A549 (cell line): ENCODE results near the gene THEMIS. TPM values are rescaled to one million over a fixed set of nuclear protein-coding genes. Genes with fewer than 3 reads are reported as not detected.

Experiments used
- ATAC-seq, 2 experiments: fragments of 200-7000 bp in 1 of 2; fragments of >200 bp in 1 of 2; cut with Nextera tagmentation in 1 of 2; cut with Tn5 transposase in 1 of 2; 3 replicates each; pipeline versions ENCODE4 v1.8.0 to v1.9.1; 2018 to 2020; ENCODE audit warnings: mild to moderate bottlenecking in 1 of 2, moderate library complexity in 1 of 2
- CTCF ChIA-PET: fragments of 300-600 bp; sonication (Branson Sonifier 250); formaldehyde crosslinking; extraction: SDS; loops from one replicate; lab custom pipeline; 2021; ENCODE audit warnings: antibody characterized with exemption, inconsistent platforms; lab: Yijun Ruan, JAX
- POLR2A ChIA-PET: fragments of 350-600 bp; formaldehyde crosslinking; extraction: SDS; loops from one replicate; lab custom pipeline; 2021; ENCODE audit warnings: antibody characterized with exemption, inconsistent platforms; lab: Yijun Ruan, JAX
- DNase-seq, 2 experiments: peaks; one replicate each; pipeline versions ENCODE4 v3.0.0 to v3.0.0-alpha.2; 2011 to 2016; ENCODE audit warnings: low read depth in 1 of 2, low spot score in 1 of 2
- FAIRE-seq: peaks from 2 replicates; lab custom pipeline; 2011; peaks lifted over from hg19 to GRCh38; lab: Jason Lieb, UNC
- H3K27ac ChIP-seq, 2 experiments: fragments of >200 bp; sonication (Bioruptor Twin); formaldehyde crosslinking; 3 replicates each; pipeline ENCODE4 v1.5.1; 2016 to 2017
- H3K4me1 ChIP-seq: fragments of >200 bp; sonication (Bioruptor Twin); formaldehyde crosslinking; 3 replicates; pipeline ENCODE4 v1.6.1; 2016
- H3K4me2 ChIP-seq: fragments of >200 bp; sonication (Bioruptor Twin); formaldehyde crosslinking; 3 replicates; pipeline ENCODE4 v1.6.1; 2016
- H3K4me3 ChIP-seq: fragments of >200 bp; sonication (Bioruptor Twin); formaldehyde crosslinking; 3 replicates; pipeline ENCODE4 v1.5.1; 2016
- H3K9me3 ChIP-seq: fragments of >200 bp; sonication (Bioruptor Twin); formaldehyde crosslinking; 3 replicates; pipeline ENCODE4 v1.6.1; 2016
- BCL3 ChIP-seq: fragments of >200 bp; sonication (Bioruptor Twin); formaldehyde crosslinking; IDR thresholded peaks from 3 replicates; pipeline ENCODE4 v1.6.1; 2016
- BHLHE40 ChIP-seq: IDR thresholded peaks from 2 replicates; pipeline ENCODE4 v1.6.1; 2012; ENCODE audit warnings: low read depth, low read length, inconsistent platforms
- CBX2 ChIP-seq: fragments of 200-600 bp; sonication (generic); IDR thresholded peaks from 2 replicates; pipeline ENCODE4 v1.6.1; 2016; ENCODE audit warnings: low read depth, mild to moderate bottlenecking, borderline replicate concordance
- CBX8 ChIP-seq: fragments of 200-600 bp; sonication (generic); IDR thresholded peaks from 2 replicates; pipeline ENCODE4 v1.6.1; 2016
- CEBPB ChIP-seq, 2 experiments: fragments of >200 bp in 1 of 2; sonication (Bioruptor Twin) in 1 of 2; formaldehyde crosslinking in 1 of 2; IDR thresholded peaks; 2 replicates each; pipeline ENCODE4 v1.6.1; 2012 to 2016
- CHD4 ChIP-seq: fragments of 200-600 bp; sonication (generic); IDR thresholded peaks from 2 replicates; pipeline ENCODE4 v1.6.1; 2016; ENCODE audit warnings: antibody characterized with exemption, mild to moderate bottlenecking, borderline replicate concordance
- FOSB ChIP-seq: fragments of 250-450 bp; sonication (Bioruptor Pico); IDR thresholded peaks from 2 replicates; pipeline ENCODE4 v1.5.0; 2020; ENCODE audit warnings: mild to moderate bottlenecking, moderate library complexity
- FOSL2 ChIP-seq, 2 experiments: fragments of 450-650 bp in 1 of 2; fragments of >200 bp in 1 of 2; sonication (Bioruptor Twin) in 1 of 2; formaldehyde crosslinking; IDR thresholded peaks; 2 replicates each; pipeline versions ENCODE4 v1.5.0 to v1.6.1; 2016 to 2020; ENCODE audit warnings: mild to moderate bottlenecking in 1 of 2, moderate library complexity in 1 of 2
- FOXS1 ChIP-seq: fragments of 250-450 bp; sonication (Bioruptor Pico); IDR thresholded peaks from 2 replicates; pipeline ENCODE4 v1.5.0; 2020; ENCODE audit warnings: mild to moderate bottlenecking, moderate library complexity
- GATA3 ChIP-seq: IDR thresholded peaks from 2 replicates; pipeline ENCODE4 v1.6.1; 2012; ENCODE audit warnings: borderline replicate concordance
- HDAC2 ChIP-seq: fragments of 200-600 bp; sonication (generic); IDR thresholded peaks from 2 replicates; pipeline ENCODE4 v1.6.1; 2016
- HOXA7 ChIP-seq: fragments of 250-450 bp; sonication (Bioruptor Pico); IDR thresholded peaks from 2 replicates; pipeline ENCODE4 v1.5.0; 2020; ENCODE audit warnings: mild to moderate bottlenecking, moderate library complexity
- HOXB5 ChIP-seq: fragments of 250-450 bp; sonication (Bioruptor Pico); IDR thresholded peaks from 2 replicates; pipeline ENCODE4 v1.5.0; 2020; ENCODE audit warnings: mild to moderate bottlenecking, moderate library complexity
- KDM1A ChIP-seq: fragments of 200-600 bp; sonication (generic); IDR thresholded peaks from 2 replicates; pipeline ENCODE4 v1.6.1; 2016; ENCODE audit warnings: low read depth, mild to moderate bottlenecking
- KDM5A ChIP-seq: fragments of 200-600 bp; sonication (generic); IDR thresholded peaks from 2 replicates; pipeline ENCODE4 v1.6.1; 2016; ENCODE audit warnings: antibody characterized with exemption, mild to moderate bottlenecking
- MAX ChIP-seq: IDR thresholded peaks from 2 replicates; pipeline ENCODE4 v1.6.1; 2012
- MYC ChIP-seq: IDR thresholded peaks from 2 replicates; pipeline ENCODE4 v1.6.1; 2012; ENCODE audit warnings: mild to moderate bottlenecking, inconsistent platforms, low read length, improper control_type of control experiment, borderline replicate concordance
- PHF8 ChIP-seq: fragments of 200-600 bp; sonication (generic); IDR thresholded peaks from 2 replicates; pipeline ENCODE4 v1.6.1; 2016; ENCODE audit warnings: low read depth, mild to moderate bottlenecking, antibody characterized with exemption, moderate library complexity, borderline replicate concordance
- POLR2AphosphoS2 ChIP-seq: conservative IDR thresholded peaks from 2 replicates; pipeline ENCODE4 v1.6.1; 2012; ENCODE audit warnings: low read length, improper control_type of control experiment, inconsistent platforms
- RCOR1 ChIP-seq: fragments of 150-350 bp; IDR thresholded peaks from 2 replicates; pipeline ENCODE4 v1.6.1; 2014; ENCODE audit warnings: antibody characterized with exemption, low read length, low read depth
- TP53 ChIP-seq: fragments of 250-450 bp; sonication (Bioruptor Pico); IDR thresholded peaks from 2 replicates; pipeline ENCODE4 v1.5.0; 2021; ENCODE audit warnings: mild to moderate bottlenecking, moderate library complexity
- USF2 ChIP-seq: fragments of 450-650 bp; IDR thresholded peaks from 2 replicates; pipeline ENCODE4 v1.6.1; 2014; ENCODE audit warnings: antibody characterized with exemption
- ZNF302 ChIP-seq: fragments of 250-450 bp; sonication (Bioruptor Pico); IDR thresholded peaks from 2 replicates; pipeline ENCODE4 v1.9.0; 2021; ENCODE audit warnings: inconsistent platforms, mild to moderate bottlenecking, moderate library complexity
- WGBS: methylation state at CpG from one replicate; pipeline ENCODE4 v1.1.6; 2017; ENCODE audit errors: missing lambda C conversion rate; 5-methylcytosine and 5-hydroxymethylcytosine counted together
- polyA plus RNA-seq, 4 experiments: library from polyadenylated mRNA; depleted of rRNA in 3 of 4; stranded (reverse); fragments of >200 nt; fragmentation: RNase III in 1 of 4; extraction: RNeasy Plus Mini Kit Qiagen cat#74134 plus additional on column Dnase treatment in 1 of 4; gene quantifications; 2 replicates in 3 of 4; 3 replicates in 1 of 4; pipeline ENCODE4 v1.2.3, GENCODE V29; 2011 to 2017
- TF ChIP-seq, protein P1 (sequence below): fragments of >200 bp; sonication (Bioruptor Twin); formaldehyde crosslinking; IDR thresholded peaks from 3 replicates; pipeline ENCODE4 v1.5.1; 2016
- TF ChIP-seq, protein P2 (sequence below): IDR thresholded peaks from 2 replicates; pipeline ENCODE4 v1.6.1; 2012; ENCODE audit warnings: low read depth, borderline replicate concordance
- TF ChIP-seq, protein P3 (sequence below): fragments of 250-450 bp; sonication (Bioruptor Pico); IDR thresholded peaks from 2 replicates; pipeline ENCODE4 v1.5.0; 2021; ENCODE audit warnings: mild to moderate bottlenecking, moderate library complexity, borderline replicate concordance

Gene THEMIS
- polyA plus RNA-seq, 2 of the 4 experiments (the other 2 are of a cell fraction) = not detected

- TF ChIP-seq MAX (no peak), CBX8 (no peak), RCOR1 (no peak), MYC (no peak), KDM5A (no peak)
- TF ChIP-seq, protein P1, sequence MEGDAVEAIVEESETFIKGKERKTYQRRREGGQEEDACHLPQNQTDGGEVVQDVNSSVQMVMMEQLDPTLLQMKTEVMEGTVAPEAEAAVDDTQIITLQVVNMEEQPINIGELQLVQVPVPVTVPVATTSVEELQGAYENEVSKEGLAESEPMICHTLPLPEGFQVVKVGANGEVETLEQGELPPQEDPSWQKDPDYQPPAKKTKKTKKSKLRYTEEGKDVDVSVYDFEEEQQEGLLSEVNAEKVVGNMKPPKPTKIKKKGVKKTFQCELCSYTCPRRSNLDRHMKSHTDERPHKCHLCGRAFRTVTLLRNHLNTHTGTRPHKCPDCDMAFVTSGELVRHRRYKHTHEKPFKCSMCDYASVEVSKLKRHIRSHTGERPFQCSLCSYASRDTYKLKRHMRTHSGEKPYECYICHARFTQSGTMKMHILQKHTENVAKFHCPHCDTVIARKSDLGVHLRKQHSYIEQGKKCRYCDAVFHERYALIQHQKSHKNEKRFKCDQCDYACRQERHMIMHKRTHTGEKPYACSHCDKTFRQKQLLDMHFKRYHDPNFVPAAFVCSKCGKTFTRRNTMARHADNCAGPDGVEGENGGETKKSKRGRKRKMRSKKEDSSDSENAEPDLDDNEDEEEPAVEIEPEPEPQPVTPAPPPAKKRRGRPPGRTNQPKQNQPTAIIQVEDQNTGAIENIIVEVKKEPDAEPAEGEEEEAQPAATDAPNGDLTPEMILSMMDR = no peak
- TF ChIP-seq, all 56 proteins: peak for 0
Measured at GRCh38 chr6:127718694-127719093, 182.2 kb downstream of the THEMIS start (continued).

- WGBS = 26% methylated on average over 2 of the region's 2 CpGs
- no peak overlapping the region for H3K4me2 ChIP-seq
- FAIRE-seq = no peak
- no peak overlapping the region for H3K4me3 ChIP-seq
- POLR2A ChIA-PET = no interaction called here
- no peak overlapping the region for H3K27ac ChIP-seq
- TF ChIP-seq, protein P2, sequence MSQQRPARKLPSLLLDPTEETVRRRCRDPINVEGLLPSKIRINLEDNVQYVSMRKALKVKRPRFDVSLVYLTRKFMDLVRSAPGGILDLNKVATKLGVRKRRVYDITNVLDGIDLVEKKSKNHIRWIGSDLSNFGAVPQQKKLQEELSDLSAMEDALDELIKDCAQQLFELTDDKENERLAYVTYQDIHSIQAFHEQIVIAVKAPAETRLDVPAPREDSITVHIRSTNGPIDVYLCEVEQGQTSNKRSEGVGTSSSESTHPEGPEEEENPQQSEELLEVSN = no peak
- TF ChIP-seq KDM1A (no peak), CBX2 (no peak), GATA3 (no peak), FOSB (CRISPR knock-in tag) (no peak), TP53 (no peak), HOXA7 (CRISPR knock-in tag) (no peak)
- TF ChIP-seq, protein P3, sequence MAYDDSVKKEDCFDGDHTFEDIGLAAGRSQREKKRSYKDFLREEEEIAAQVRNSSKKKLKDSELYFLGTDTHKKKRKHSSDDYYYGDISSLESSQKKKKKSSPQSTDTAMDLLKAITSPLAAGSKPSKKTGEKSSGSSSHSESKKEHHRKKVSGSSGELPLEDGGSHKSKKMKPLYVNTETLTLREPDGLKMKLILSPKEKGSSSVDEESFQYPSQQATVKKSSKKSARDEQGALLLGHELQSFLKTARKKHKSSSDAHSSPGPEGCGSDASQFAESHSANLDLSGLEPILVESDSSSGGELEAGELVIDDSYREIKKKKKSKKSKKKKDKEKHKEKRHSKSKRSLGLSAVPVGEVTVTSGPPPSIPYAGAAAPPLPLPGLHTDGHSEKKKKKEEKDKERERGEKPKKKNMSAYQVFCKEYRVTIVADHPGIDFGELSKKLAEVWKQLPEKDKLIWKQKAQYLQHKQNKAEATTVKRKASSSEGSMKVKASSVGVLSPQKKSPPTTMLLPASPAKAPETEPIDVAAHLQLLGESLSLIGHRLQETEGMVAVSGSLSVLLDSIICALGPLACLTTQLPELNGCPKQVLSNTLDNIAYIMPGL (CRISPR knock-in tag) = no peak
- TF ChIP-seq, all 56 proteins: peak for 0
- CTCF ChIA-PET = no interaction called here
- no peaks in the 10 kb centered on the region for H3K9me3 ChIP-seq
- H3K4me1 ChIP-seq = no peaks in the 10 kb centered on the region
- ATAC-seq (no peak), DNase-seq (no peak)
Measured at GRCh38 chr6:127717384-127717783, 183.5 kb downstream of the THEMIS start.

GRCh38 chr6:127716465-127716864 is 184.4 kb downstream of the THEMIS start:
- TF ChIP-seq FOSL2 (IDR thresholded peaks at IDR 0.05) = no peak
- no peak for TF ChIP-seq FOSL2 (CRISPR knock-in tag; IDR thresholded peaks at IDR 0.05)
- TF ChIP-seq KDM5A = no peak
- TF ChIP-seq CHD4 = no peak
- TF ChIP-seq, protein P2 = no peak
- no peak for TF ChIP-seq USF2
- no peak for TF ChIP-seq FOSB (CRISPR knock-in tag)
- TF ChIP-seq POLR2AphosphoS2 = no peak
- no peak for TF ChIP-seq HOXB5 (CRISPR knock-in tag)
- TF ChIP-seq GATA3 = no peak
- TF ChIP-seq HDAC2 = no peak
- no peak for TF ChIP-seq CBX8
- TF ChIP-seq ZNF302 (CRISPR knock-in tag) = no peak
- no peak for TF ChIP-seq KDM1A
- TF ChIP-seq CEBPB (IDR thresholded peaks at IDR 0.05) = no peak
- TF ChIP-seq MAX = no peak
- no peak for TF ChIP-seq BCL3
- no peak for TF ChIP-seq PHF8
- TF ChIP-seq BHLHE40 = no peak
- TF ChIP-seq FOXS1 (CRISPR knock-in tag) = no peak
- Histone ChIP-seq H3K9me3 (no peaks in the 10 kb centered on the region), H3K4me2 (no peak overlapping the region), H3K4me1 (no peaks in the 10 kb centered on the region), H3K27ac (no peak overlapping the region), H3K4me3 (no peak overlapping the region)
- DNase-seq = no peak
- CTCF ChIA-PET = interaction anchor here (0.5 to 0.6 kb wide), 2 partner anchors 976 to 1379 kb away, joined by 3 read pairs; no protein-coding TSS in a partner anchor
- POLR2A ChIA-PET = no interaction called here
- WGBS = 62% methylated on average over 2 of the region's 2 CpGs
- ATAC-seq = no peak
- no peak for FAIRE-seq
